Panc1 (cell line): ENCODE results near the gene NAT9. TPM values are rescaled to one million over a fixed set of nuclear protein-coding genes. Genes with fewer than 3 reads are reported as not detected.

Experiments
- ATAC-seq: fragments of 200-7000 bp; cut with Tn5 transposase; 2 replicates; pipeline ENCODE4 v1.9.1; 2020; ENCODE audit warnings: mild to moderate bottlenecking, moderate library complexity
- BruUV-seq: library from RNA; stranded (reverse); fragments of 400-500 nt; replicated peaks from 2 replicates; lab custom pipeline; 2021; lab: Mats Ljungman, UMichigan
- CTCF ChIA-PET: fragments of 300-600 bp; sonication (Branson Sonifier 250); formaldehyde crosslinking; loops from one replicate; lab custom pipeline; 2022; ENCODE audit warnings: antibody characterized with exemption; lab: Charles Lee
- POLR2A ChIA-PET: fragments of 300-600 bp; sonication (Branson Sonifier 250); formaldehyde crosslinking; loops from one replicate; lab custom pipeline; 2022; ENCODE audit warnings: antibody characterized with exemption; lab: Charles Lee
- DNase-seq: peaks from one replicate; pipeline ENCODE4 v3.0.0-alpha.2; 2010; ENCODE audit warnings: low read depth, low spot score
- H3K27ac ChIP-seq: 2 replicates; pipeline ENCODE4 v1.5.1; 2011; ENCODE audit warnings: mild to moderate bottlenecking, low read length, inconsistent platforms
- H3K27me3 ChIP-seq: fragments of 200-500 bp; sonication (Bioruptor generic); 2 replicates; pipeline ENCODE4 v1.6.0; 2014; ENCODE audit warnings: low read length, inconsistent platforms; ENCODE audit not compliant: control insufficient read depth, insufficient read depth
- H3K36me3 ChIP-seq: fragments of 200-500 bp; sonication (Bioruptor generic); 2 replicates; pipeline ENCODE4 v1.5.1; 2014; ENCODE audit warnings: inconsistent platforms, mild to moderate bottlenecking, low read length, moderate library complexity; ENCODE audit not compliant: control insufficient read depth, insufficient read depth
- H3K4me1 ChIP-seq: 2 replicates; pipeline ENCODE4 v1.5.1; 2011; ENCODE audit warnings: inconsistent platforms, mild to moderate bottlenecking, low read length, moderate library complexity; ENCODE audit not compliant: control insufficient read depth, insufficient read depth
- H3K4me3 ChIP-seq, 2 experiments: 2 replicates each; pipeline ENCODE4 v1.5.1; 2011 to 2012; ENCODE audit warnings: low read depth in 2 of 2, low read length in 2 of 2, mild to moderate bottlenecking in 2 of 2, inconsistent platforms in 1 of 2, moderate library complexity in 1 of 2
- H3K9me3 ChIP-seq: fragments of 200-500 bp; sonication (Bioruptor generic); 2 replicates; pipeline ENCODE4 v1.5.1; 2014; ENCODE audit warnings: low read depth, mild to moderate bottlenecking, inconsistent platforms, low read length, moderate library complexity; ENCODE audit not compliant: control insufficient read depth, insufficient read depth
- CTCF ChIP-seq: fragments of 450-650 bp; IDR thresholded peaks from 2 replicates; pipeline ENCODE4 v1.5.1; 2017; ENCODE audit warnings: mild to moderate bottlenecking
- POLR2AphosphoS5 ChIP-seq: IDR thresholded peaks from 2 replicates; pipeline ENCODE4 v1.6.1; 2012; ENCODE audit warnings: mild to moderate bottlenecking, low read depth, low read length, moderate library complexity
- REST ChIP-seq, 2 experiments: IDR thresholded peaks; 2 replicates each; pipeline ENCODE4 v1.6.1; 2011 to 2012; ENCODE audit warnings: low read depth in 2 of 2, control low read depth in 1 of 2, low read length in 1 of 2, mild to moderate bottlenecking in 1 of 2, moderate library complexity in 1 of 2; ENCODE audit not compliant: insufficient read depth in 1 of 2
- SIN3A ChIP-seq: IDR thresholded peaks from 2 replicates; pipeline ENCODE4 v1.6.1; 2012; ENCODE audit warnings: low read depth, mild to moderate bottlenecking, low read length, moderate library complexity, borderline replicate concordance; ENCODE audit not compliant: insufficient read depth
- TCF7L2 ChIP-seq: IDR thresholded peaks from 2 replicates; pipeline ENCODE4 v1.6.1; 2011; ENCODE audit warnings: mild to moderate bottlenecking, low read depth, low read length, inconsistent platforms
- in situ Hi-C: cut with HindIII; loops from 2 replicates; pipeline ENCODE4 v1.10.0; 2016; ENCODE audit warnings: low sequenced_read_pairs, low pct_unique_long_range_greater_than_20kb
- intact Hi-C: fragments of 100-400 bp; cut with micrococcal nuclease; formaldehyde crosslinking; loops from one replicate; pipeline ENCODE4 v1.10.0; 2022; ENCODE audit not compliant: unreplicated experiment
- total RNA-seq: library from RNA; stranded (reverse); gene quantifications from one replicate; pipeline ENCODE4 v1.2.1, GENCODE V29; 2021; ENCODE audit not compliant: unreplicated experiment

The NAT9 gene
- total RNA-seq, 1 experiment from 2014 or later: 90.1 TPM

- no TSS peak for BruUV-seq
- Histone ChIP-seq H3K4me1 (no peaks in the 10 kb centered on the region), H3K36me3 (peaks cover 2% of the 10 kb centered on the region; the same call in 1 of the 2 replicates), H3K4me3 (no peak overlapping the region), H3K27ac (no peak overlapping the region), H3K9me3 (no peaks in the 10 kb centered on the region), H3K27me3 (no peaks in the 10 kb centered on the region)
- CTCF ChIA-PET: no interaction called here
- no peak for ATAC-seq
- intact Hi-C loops (no loop called here), in situ Hi-C loops (no loop called here)
- no peak for DNase-seq
- POLR2A ChIA-PET: no interaction called here
- TF ChIP-seq CTCF (no peak), SIN3A (no peak), TCF7L2 (no peak), REST (IDR thresholded peaks at IDR 0.05; ENCODE audit: insufficient read depth in 1 of 2, low read depth in 2 of 2, low read length in 1 of 2) (no peak), POLR2AphosphoS5 (no peak)
Observed at GRCh38 chr17:74795327-74796020, 19.3 kb upstream of the NAT9 start.

- Histone ChIP-seq H3K4me3 (no peak overlapping the region), H3K36me3 (peaks cover 2% of the 10 kb centered on the region; the same call in 1 of the 2 replicates), H3K27me3 (no peaks in the 10 kb centered on the region), H3K4me1 (no peaks in the 10 kb centered on the region), H3K9me3 (no peaks in the 10 kb centered on the region), H3K27ac (no peak overlapping the region)
- BruUV-seq: no TSS peak
- DNase-seq: no peak
- TF ChIP-seq TCF7L2: no peak
- no peak for TF ChIP-seq SIN3A
- no peak for TF ChIP-seq REST (IDR thresholded peaks at IDR 0.05; ENCODE audit: insufficient read depth in 1 of 2, low read depth in 2 of 2, low read length in 1 of 2)
- no peak for TF ChIP-seq CTCF
- no peak for TF ChIP-seq POLR2AphosphoS5
- ChIA-PET POLR2A (no interaction called here), CTCF (interaction anchor here (1.1 kb wide), 1 partner anchor 165 kb away, joined by 3 read pairs; no protein-coding TSS in a partner anchor)
- in situ Hi-C loops: no loop called here
- no peak for ATAC-seq
- intact Hi-C loops: no loop called here
Observed at GRCh38 chr17:74792586-74793105, 16.5 kb upstream of the NAT9 start.
